K562 (cell line): Measurements from ENCODE around the gene ISG20L2. TPM values are rescaled to one million over a fixed set of nuclear protein-coding genes. Genes with fewer than 3 reads are reported as not detected.

Experiments used
- CTCFL ChIP-seq: IDR thresholded peaks from 2 replicates; pipeline ENCODE4 v1.6.1; 2011; ENCODE audit warnings: borderline replicate concordance, low read depth, mild to moderate bottlenecking, moderate library complexity, low read length; ENCODE audit not compliant: insufficient read depth, poor library complexity, severe bottlenecking
- DIDO1 ChIP-seq: fragments of 450-650 bp; IDR thresholded peaks from 2 replicates; pipeline ENCODE4 v1.6.1; 2016; ENCODE audit warnings: low read depth, missing biosample characterization, missing genetic modification characterization
- IRF1 ChIP-seq: sonication (generic); formaldehyde crosslinking; IDR thresholded peaks from 2 replicates; pipeline ENCODE4 v1.8.0; 2022; ENCODE audit warnings: missing genetic modification reagents, mild to moderate bottlenecking, borderline replicate concordance
- JUN ChIP-seq, 2 experiments: sonication (generic) in 1 of 2; formaldehyde crosslinking in 1 of 2; IDR thresholded peaks; 2 replicates each; pipeline versions ENCODE4 v1.6.1 to v1.8.0; 2012 to 2022; ENCODE audit warnings: borderline replicate concordance in 2 of 2, mild to moderate bottlenecking in 2 of 2, improper control_type of control experiment in 1 of 2, low read depth in 1 of 2, low read length in 1 of 2, missing genetic modification reagents in 1 of 2
- KDM1A ChIP-seq, 2 experiments: fragments of 450-650 bp; IDR thresholded peaks; 2 replicates each; pipeline ENCODE4 v1.6.1; 2016; ENCODE audit warnings: mild to moderate bottlenecking in 2 of 2
- KDM4B ChIP-seq, 2 experiments: fragments of 450-650 bp in 1 of 2; sonication (generic) in 1 of 2; IDR thresholded peaks; 2 replicates each; pipeline ENCODE4 v1.6.1; 2016 to 2017; ENCODE audit warnings: borderline replicate concordance in 2 of 2, antibody characterized with exemption in 1 of 2, low read depth in 1 of 2, mild to moderate bottlenecking in 1 of 2
- MCM2 ChIP-seq: fragments of 450-650 bp; IDR thresholded peaks from 2 replicates; pipeline ENCODE4 v1.6.1; 2017; ENCODE audit warnings: low read depth, mild to moderate bottlenecking
- NEUROD1 ChIP-seq: fragments of 150-350 bp; IDR thresholded peaks from 2 replicates; pipeline ENCODE4 v1.6.1; 2014; ENCODE audit warnings: borderline replicate concordance, low read length, low read depth; ENCODE audit not compliant: partially characterized antibody
- PYGO2 ChIP-seq: fragments of 450-650 bp; IDR thresholded peaks from 2 replicates; pipeline ENCODE4 v1.6.1; 2016; ENCODE audit warnings: mild to moderate bottlenecking, missing genetic modification characterization, moderate library complexity, missing compliant biosample characterization
- RB1 ChIP-seq: fragments of 450-650 bp; IDR thresholded peaks from 2 replicates; pipeline ENCODE4 v1.6.1; 2017; ENCODE audit warnings: low read depth, mild to moderate bottlenecking
- RBM15 ChIP-seq: fragments of 200-400 bp; formaldehyde crosslinking; IDR thresholded peaks from 2 replicates; pipeline ENCODE4 v1.6.1; 2018; ENCODE audit warnings: mild to moderate bottlenecking, low read length, moderate library complexity; ENCODE audit not compliant: insufficient read depth
- STAT5B ChIP-seq: fragments of 250-450 bp; sonication (Bioruptor Pico); IDR thresholded peaks from 2 replicates; pipeline ENCODE4 v1.8.0; 2021; ENCODE audit warnings: mild to moderate bottlenecking, inconsistent platforms
- TEAD4 ChIP-seq, 2 experiments: sonication (generic) in 1 of 2; formaldehyde crosslinking in 1 of 2; IDR thresholded peaks; 2 replicates each; pipeline versions ENCODE4 v1.6.1 to v1.8.0; 2012 to 2022; ENCODE audit warnings: borderline replicate concordance in 1 of 2, inconsistent platforms in 1 of 2, low read length in 1 of 2, mild to moderate bottlenecking in 1 of 2, missing genetic modification reagents in 1 of 2
- THAP7 ChIP-seq: fragments of 250-450 bp; sonication (Bioruptor Pico); IDR thresholded peaks from 2 replicates; pipeline ENCODE4 v1.5.0; 2021
- U2AF1 ChIP-seq: fragments of 200-400 bp; formaldehyde crosslinking; optimal IDR thresholded peaks from 2 replicates; pipeline ENCODE3; 2017; ENCODE audit warnings: mild to moderate bottlenecking, low read depth, low read length, moderate library complexity
- U2AF2 ChIP-seq: fragments of 200-400 bp; formaldehyde crosslinking; optimal IDR thresholded peaks from 2 replicates; pipeline ENCODE3; 2017; ENCODE audit warnings: low read depth, mild to moderate bottlenecking, low read length
- UBTF ChIP-seq, 2 experiments: IDR thresholded peaks; 2 replicates each; pipeline ENCODE4 v1.6.1; 2012; ENCODE audit warnings: improper control_type of control experiment in 2 of 2, low read depth in 2 of 2, low read length in 2 of 2, borderline replicate concordance in 1 of 2
- XRCC3 ChIP-seq: fragments of 450-650 bp; IDR thresholded peaks from 2 replicates; pipeline ENCODE4 v1.6.1; 2017; ENCODE audit warnings: mild to moderate bottlenecking, moderate library complexity
- ZNF175 ChIP-seq: fragments of 200-800 bp; sonication (Bioruptor generic); IDR thresholded peaks from 2 replicates; pipeline ENCODE4 v1.6.1; 2016; ENCODE audit warnings: low read depth, mild to moderate bottlenecking, missing genetic modification characterization, missing compliant biosample characterization
- polyA plus RNA-seq, 8 experiments: library from polyadenylated mRNA; depleted of rRNA in 4 of 8; stranded (reverse) in 5 of 8; unstranded in 3 of 8; fragments of >200 nt; fragmentation: Nextera tagmentation in 2 of 8; fragmentation: Illumina TruSeq in 1 of 8; extraction: Ambion mirVana in 2 of 8; extraction: Trizol in 1 of 8; gene quantifications; 2 replicates each; pipeline versions ENCODE4 v1.2.1 to v1.2.3, GENCODE V29; 2011 to 2014; ENCODE audit warnings: inconsistent platforms in 1 of 8, missing spikeins in 1 of 8
- total RNA-seq, 7 experiments: library from RNA; depleted of rRNA in 6 of 7; stranded (reverse); fragments of >200 nt in 6 of 7; fragmentation: Illumina TruSeq in 2 of 7; extraction: Trizol in 2 of 7; gene quantifications; 2 replicates each; pipeline versions ENCODE4 v1.2.1 to v1.2.3, GENCODE V29; 2011 to 2021; ENCODE audit warnings: low replicate concordance in 1 of 7

ISG20L2 gene
- total and polyA plus RNA-seq, 9 of the 15 experiments (the other 6 are each of a cell fraction or from before 2014, with no cell fraction given): 21.3 to 130 (median 50.3) TPM

- TF ChIP-seq MCM2 (no peak), THAP7 (CRISPR knock-in tag) (no peak), CTCFL (no peak), RBM15 (no peak), TEAD4 (IDR thresholded peaks at IDR 0.05; ENCODE audit: low read length) (no peak), TEAD4 (CRISPR knock-in tag; IDR thresholded peaks at IDR 0.05; ENCODE audit: borderline replicate concordance) (no peak), XRCC3 (no peak), PYGO2 (tag) (no peak), JUN (IDR thresholded peaks at IDR 0.05; ENCODE audit: borderline replicate concordance, low read depth, low read length) (peak; percentile 85; the same call in 1 of the 2 replicates), JUN (CRISPR knock-in tag; IDR thresholded peaks at IDR 0.05; ENCODE audit: borderline replicate concordance) (peak; percentile 8; the same call in 1 of the 2 replicates), KDM1A (IDR thresholded peaks at IDR 0.05) (no peak), NEUROD1 (peak; percentile 37), IRF1 (CRISPR knock-in tag) (no peak), DIDO1 (tag) (peak; percentile 49; the same call in 1 of the 2 replicates), ZNF175 (no peak), UBTF (IDR thresholded peaks at IDR 0.05; ENCODE audit: borderline replicate concordance in 1 of 2, low read depth in 2 of 2, low read length in 2 of 2) (no peak), U2AF2 (no peak), KDM4B (IDR thresholded peaks at IDR 0.05; ENCODE audit: borderline replicate concordance in 2 of 2, low read depth in 1 of 2) (peak in 1 of 2 experiments; percentile 72; a peak in 1 of 4 replicates), RB1 (peak; percentile 66; the same call in 1 of the 2 replicates), STAT5B (no peak), U2AF1 (no peak)
Measured at GRCh38 chr1:156728599-156729462, at the start of gene ISG20L2 (continued).
